K562 treated with DMSO at 1 percent for 12 hours (cell line): ENCODE results near the gene SYNGAP1. TPM values are rescaled to one million over a fixed set of nuclear protein-coding genes. Genes with fewer than 3 reads are reported as not detected.

Source experiments
- total RNA-seq: library from RNA; unstranded; fragments of 300-600 nt; gene quantifications from 2 replicates; pipeline ENCODE4 v1.2.3, GENCODE V29; 2022; ENCODE audit not compliant: insufficient read depth

Gene SYNGAP1
- total RNA-seq: 1.1 and 10.1 TPM in 2 replicates

DNA sequence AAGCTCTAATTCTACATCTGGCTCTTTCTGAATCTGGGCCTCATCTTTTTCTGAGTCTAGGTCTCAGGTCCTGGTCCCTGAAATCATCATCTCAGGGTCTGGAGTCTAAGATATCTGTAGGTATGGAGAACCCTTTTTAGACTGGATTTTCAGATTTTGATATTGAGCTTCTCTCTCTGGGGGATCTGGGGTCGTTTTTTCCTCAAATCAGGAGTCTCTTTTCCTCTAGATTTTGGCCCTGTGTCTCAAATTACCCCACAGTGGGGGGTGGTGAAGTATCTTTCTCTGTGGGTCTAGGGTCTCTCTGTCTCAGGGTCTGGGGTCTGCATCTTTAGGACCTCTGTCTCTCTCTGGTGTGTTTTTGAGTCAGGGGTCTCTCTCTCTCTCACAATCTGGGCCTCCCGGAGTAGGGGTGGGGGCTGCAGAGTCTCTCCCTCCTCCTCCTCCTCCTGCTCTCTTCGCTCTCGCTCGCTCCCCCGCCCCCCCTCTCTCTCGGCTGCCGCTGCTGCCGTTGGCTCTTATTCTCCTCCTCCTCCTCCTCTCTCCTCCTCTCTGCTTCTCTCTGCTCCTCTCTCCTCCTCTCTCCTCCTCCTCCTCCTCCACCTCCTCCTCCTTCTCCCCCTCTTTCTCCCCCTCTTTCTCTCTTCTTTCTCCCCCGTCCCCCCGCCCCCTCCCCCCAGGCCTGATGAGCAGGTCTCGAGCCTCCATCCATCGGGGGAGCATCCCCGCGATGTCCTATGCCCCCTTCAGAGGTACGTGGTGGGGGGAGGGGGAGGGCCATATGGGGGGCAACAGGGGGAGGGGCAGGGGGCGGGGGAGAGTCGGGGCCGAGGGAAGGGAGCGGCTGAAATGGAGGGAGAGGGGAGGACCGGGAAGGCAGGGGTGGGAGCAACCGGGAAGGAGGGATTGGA is at the start of gene SYNGAP1:
Gene SYNGAP1, plus strand, starts transcription at position 486 of the 911 bp plus-strand sequence. Its CDS starts 200 bp downstream, at position 686.

DNA sequence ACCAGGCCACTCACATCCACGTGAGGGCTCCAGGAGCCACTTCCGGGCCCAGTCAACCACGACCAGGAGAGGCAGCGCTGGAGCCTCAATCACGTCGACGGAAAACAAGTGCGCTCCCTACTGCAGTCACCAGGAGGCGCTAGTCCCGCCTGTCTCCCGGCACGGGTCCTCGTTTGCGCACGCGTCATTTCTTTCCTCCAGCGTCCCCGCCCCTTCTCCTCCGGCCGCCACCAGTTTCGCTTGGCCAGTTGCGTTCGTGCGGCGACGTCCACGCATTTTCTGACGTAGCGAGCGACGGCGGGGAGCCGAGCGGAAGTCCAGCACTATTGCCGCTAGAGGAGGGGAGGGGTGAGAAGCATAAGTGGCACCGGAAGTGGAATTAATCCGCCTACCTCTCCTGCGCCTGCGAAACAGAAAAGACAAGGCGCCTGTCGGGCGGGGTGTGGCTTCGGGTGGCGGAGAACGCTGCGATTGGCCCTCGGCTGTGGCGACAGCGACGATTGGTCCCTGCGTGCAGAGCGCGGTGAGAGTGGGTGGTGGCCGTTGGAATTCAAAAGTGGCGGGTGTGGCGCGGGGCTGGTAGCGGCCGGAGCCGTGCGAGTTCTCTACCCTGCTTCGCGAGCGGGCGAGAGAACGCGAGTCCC is 28.5 kb upstream of the SYNGAP1 start, which contains the start of gene KIFC1:
Gene KIFC1, plus strand, starts transcription at position 546 of the 644 bp plus-strand sequence. CDS start 163 bp downstream, outside the sequence.

DNA sequence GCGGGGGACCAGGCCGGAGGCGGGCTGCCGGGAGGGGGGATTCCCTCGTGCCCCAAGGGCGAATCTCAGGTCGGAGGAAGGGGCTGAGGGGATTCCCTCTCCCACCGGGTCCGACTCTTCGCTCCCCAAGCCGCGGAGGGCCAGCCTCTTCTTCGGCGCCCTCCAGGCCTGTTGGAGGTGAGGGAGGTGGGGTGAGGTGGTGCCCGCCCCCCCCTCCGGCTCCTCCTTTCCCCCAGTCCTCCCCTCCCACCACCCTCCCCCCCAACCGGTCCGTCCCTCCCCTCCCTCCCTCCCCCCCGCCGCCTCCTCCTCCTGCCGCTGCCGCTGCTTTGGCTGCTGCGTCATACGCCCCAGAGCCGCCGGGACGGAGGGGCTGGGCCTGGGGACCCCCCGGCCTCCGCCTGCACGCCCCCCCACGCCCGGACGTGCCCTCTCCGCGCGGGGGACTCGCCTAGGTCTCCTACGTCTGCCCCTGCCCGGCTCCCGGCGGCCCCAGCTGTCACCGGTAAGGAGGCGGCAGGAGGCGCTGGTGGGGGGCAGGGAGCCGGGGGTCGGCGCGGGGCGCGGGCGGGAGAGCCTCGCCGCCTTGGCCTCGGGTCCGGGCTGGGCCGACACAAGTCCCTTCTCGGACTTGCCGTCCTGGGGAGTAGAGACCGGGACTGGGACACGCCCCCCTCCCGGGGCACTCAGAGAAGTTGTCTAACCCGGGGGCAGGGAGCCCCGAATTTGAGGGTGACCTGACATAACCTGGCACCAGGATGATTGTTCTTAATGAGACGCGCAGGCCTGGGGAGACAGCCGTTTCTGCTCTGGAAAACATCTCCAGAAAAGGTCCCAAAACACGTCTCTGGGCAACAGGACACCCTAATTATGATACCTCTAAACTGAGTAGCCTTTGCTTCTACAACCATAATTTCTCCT is 8.9 kb upstream of the SYNGAP1 start, which contains the start of gene PHF1:
Gene PHF1, plus strand, starts transcription at position 304 of the 921 bp plus-strand sequence. CDS start 1,250 bp downstream, outside the sequence.

DNA sequence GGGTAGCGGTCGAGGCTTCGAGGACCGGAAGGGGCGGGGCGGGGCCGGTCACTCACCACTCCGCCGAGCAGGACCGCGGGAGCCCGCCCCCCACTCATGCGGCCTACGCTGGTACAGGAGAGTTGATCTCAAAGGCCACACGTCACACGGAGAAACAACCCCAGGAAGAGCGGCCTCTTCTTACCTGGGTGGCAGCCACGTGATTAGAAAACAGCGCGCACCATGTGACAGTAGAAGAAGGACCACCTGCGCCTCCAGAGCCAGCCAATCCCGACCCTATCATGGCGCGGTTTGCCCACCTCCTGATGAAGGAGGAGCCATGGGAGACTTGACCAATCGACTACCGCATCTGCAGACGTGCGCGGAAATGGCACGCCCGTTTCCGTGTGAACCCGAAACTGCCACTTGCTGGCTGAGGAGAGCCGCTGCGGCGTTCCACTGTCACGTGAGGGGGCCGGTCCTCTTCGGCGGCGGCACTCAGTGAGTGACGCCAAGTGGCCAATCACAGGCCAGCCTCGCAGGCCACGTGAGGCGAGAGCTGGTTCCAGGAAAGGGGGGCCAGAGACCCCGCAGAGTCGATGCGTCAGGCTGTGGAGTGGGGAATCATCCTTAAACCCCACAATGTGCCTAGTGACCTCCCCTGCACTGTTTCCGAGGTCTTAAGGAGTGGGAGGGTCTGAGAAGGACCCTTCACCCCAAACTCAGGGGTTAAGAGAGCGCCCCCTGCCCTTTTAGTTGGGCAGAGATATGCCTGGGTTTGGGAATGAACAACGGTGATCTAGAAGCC is 1.8 kb upstream of the SYNGAP1 start, which contains the start of gene CUTA:
Gene CUTA, minus strand, starts transcription at position 205 of the 787 bp plus-strand sequence. Its CDS starts 107 bp downstream, at position 98.

DNA sequence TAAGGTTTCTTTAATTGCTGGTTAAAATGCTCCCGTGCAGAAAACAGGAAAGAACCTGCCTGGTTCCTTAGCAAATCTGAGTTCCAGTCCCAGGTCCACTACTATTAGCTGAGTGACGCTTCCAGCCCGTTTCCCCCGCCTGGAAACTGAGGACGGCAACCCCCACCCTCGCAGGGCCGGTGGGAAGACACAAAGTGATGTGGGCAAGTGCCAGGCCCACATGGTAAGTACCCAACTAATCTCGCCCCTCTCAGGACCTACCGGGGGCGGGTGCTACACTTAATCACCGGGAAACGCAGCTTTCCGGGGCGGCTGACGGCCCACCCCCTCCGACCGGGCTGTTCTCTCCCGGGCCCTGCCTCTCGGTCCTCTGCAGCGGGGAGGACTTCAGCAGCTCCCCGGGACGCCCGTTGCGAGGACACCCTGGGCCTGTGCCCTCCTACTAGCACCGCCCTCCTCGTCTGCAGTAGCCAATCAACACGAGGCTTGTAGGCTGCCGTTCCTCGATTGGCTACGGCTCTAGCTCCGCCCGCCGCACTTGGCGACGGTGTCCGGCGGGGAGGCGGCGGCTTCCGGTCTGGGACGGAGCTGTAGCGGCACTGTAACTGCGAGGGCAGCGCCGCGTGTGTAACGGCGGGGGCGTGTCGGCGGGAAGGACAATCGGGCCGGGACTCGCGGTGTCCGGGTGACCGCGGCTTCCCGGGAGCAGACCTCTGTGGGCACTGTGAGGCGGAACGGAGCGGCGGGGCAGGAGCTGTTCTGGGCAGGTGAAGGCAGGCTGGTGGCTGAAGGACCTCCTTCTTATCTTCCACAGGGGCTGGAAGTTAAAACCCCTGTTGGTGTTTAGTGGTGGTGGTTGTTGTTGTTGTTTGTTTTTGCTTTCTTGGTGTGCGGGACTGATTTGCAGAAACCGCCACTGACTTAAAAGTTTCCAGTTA is 34.4 kb downstream of the SYNGAP1 start, which contains the start of gene ZBTB9:
Gene ZBTB9, plus strand, starts transcription at position 568 of the 938 bp plus-strand sequence. CDS start 525 bp downstream, outside the sequence.

Other genes starting within 250 kb of the SYNGAP1 start
- 0.58 and 0.83 TPM in 2 replicates for gene COL11A2, start 227.6 kb upstream of the SYNGAP1 start, total RNA-seq
- gene RXRB, start 219.4 kb upstream of the SYNGAP1 start, total RNA-seq: 28.9 and 37.5 TPM in 2 replicates
- gene SLC39A7, start 219.2 kb upstream of the SYNGAP1 start, total RNA-seq: 115 and 152 TPM in 2 replicates
- gene HSD17B8, start 215.4 kb upstream of the SYNGAP1 start, total RNA-seq: 16.8 TPM in 2 replicates
- gene RING1, start 211.6 kb upstream of the SYNGAP1 start, total RNA-seq: 49.0 and 55.3 TPM in 2 replicates
- gene VPS52, start 148.2 kb upstream of the SYNGAP1 start, total RNA-seq: 24.9 and 42.0 TPM in 2 replicates
- gene RPS18, start 148.0 kb upstream of the SYNGAP1 start, total RNA-seq: 11,156 and 15,789 TPM in 2 replicates
- gene B3GALT4, start 142.9 kb upstream of the SYNGAP1 start, total RNA-seq: 3.2 and 4.5 TPM in 2 replicates
- gene WDR46, start 130.8 kb upstream of the SYNGAP1 start, total RNA-seq: 48.0 and 55.6 TPM in 2 replicates
- 137 and 173 TPM in 2 replicates for gene PFDN6, start 130.5 kb upstream of the SYNGAP1 start, total RNA-seq
- 19.0 and 32.5 TPM in 2 replicates for gene RGL2, start 121.1 kb upstream of the SYNGAP1 start, total RNA-seq
- 52.5 and 171 TPM in 2 replicates for gene TAPBP, start 106.0 kb upstream of the SYNGAP1 start, total RNA-seq
- gene ZBTB22, start 102.3 kb upstream of the SYNGAP1 start, total RNA-seq: 10.6 and 12.5 TPM in 2 replicates
- gene DAXX, start 97.1 kb upstream of the SYNGAP1 start, total RNA-seq: 44.7 and 61.3 TPM in 2 replicates
- gene KIFC1, start 28.2 kb upstream of the SYNGAP1 start, total RNA-seq: 91.7 and 119 TPM in 2 replicates
- 62.9 and 79.9 TPM in 2 replicates for gene PHF1, start 9.1 kb upstream of the SYNGAP1 start, total RNA-seq
- 427 and 491 TPM in 2 replicates for gene CUTA, start 2.0 kb upstream of the SYNGAP1 start, total RNA-seq
- gene ZBTB9, start 34.5 kb downstream of the SYNGAP1 start, total RNA-seq: 7.0 and 13.1 TPM in 2 replicates
- 27.6 and 29.7 TPM in 2 replicates for gene BAK1, start 160.2 kb downstream of the SYNGAP1 start, total RNA-seq
- gene ITPR3, start 201.3 kb downstream of the SYNGAP1 start, total RNA-seq: 3.9 and 15.4 TPM in 2 replicates